HEK293 (cell line): ENCODE results near the gene HOXD11.
A peak's percentile ranks its signal among the peaks of the same experiment; 100 is the strongest.

Experiments
- KLF10 ChIP-seq: fragments of 450-650 bp; IDR thresholded peaks from 2 replicates; pipeline ENCODE4 v1.5.1; 2018; ENCODE audit warnings: missing biosample characterization, mild to moderate bottlenecking, missing genetic modification characterization
- MEIS1 ChIP-seq: sonication (generic); formaldehyde crosslinking; IDR thresholded peaks from 2 replicates; pipeline ENCODE4 v1.8.1; 2022; ENCODE audit warnings: missing genetic modification reagents, mild to moderate bottlenecking, borderline replicate concordance
- RBAK ChIP-seq: fragments of 450-650 bp; formaldehyde crosslinking; IDR thresholded peaks from 2 replicates; pipeline ENCODE4 v1.5.1; 2016; ENCODE audit warnings: missing biosample characterization, missing genetic modification characterization
- SCRT2 ChIP-seq: fragments of 450-650 bp; formaldehyde crosslinking; IDR thresholded peaks from 2 replicates; pipeline ENCODE4 v1.5.1; 2016; ENCODE audit warnings: missing biosample characterization, missing genetic modification characterization
- SP7 ChIP-seq: fragments of 450-650 bp; formaldehyde crosslinking; IDR thresholded peaks from 2 replicates; pipeline ENCODE4 v1.5.1; 2016; ENCODE audit warnings: missing biosample characterization, missing genetic modification characterization
- YY1 ChIP-seq: fragments of 450-650 bp; formaldehyde crosslinking; IDR thresholded peaks from 2 replicates; pipeline ENCODE4 v1.5.1; 2018; ENCODE audit warnings: missing biosample characterization, missing genetic modification characterization
- ZNF10 ChIP-seq: fragments of 450-650 bp; formaldehyde crosslinking; IDR thresholded peaks from 2 replicates; pipeline ENCODE4 v1.5.1; 2017; ENCODE audit warnings: missing biosample characterization, missing genetic modification characterization
- ZNF175 ChIP-seq: fragments of 450-650 bp; formaldehyde crosslinking; IDR thresholded peaks from 2 replicates; pipeline ENCODE4 v1.5.1; 2016; ENCODE audit warnings: missing biosample characterization, missing genetic modification characterization
- ZNF354C ChIP-seq: fragments of 450-650 bp; formaldehyde crosslinking; IDR thresholded peaks from 2 replicates; pipeline ENCODE4 v1.5.1; 2016; ENCODE audit warnings: missing biosample characterization, missing genetic modification characterization, low read depth, borderline replicate concordance
- ZNF391 ChIP-seq: fragments of 450-650 bp; formaldehyde crosslinking; IDR thresholded peaks from 2 replicates; pipeline ENCODE4 v1.5.1; 2016; ENCODE audit warnings: low read depth, missing biosample characterization, missing genetic modification characterization, borderline replicate concordance
- ZNF544 ChIP-seq: fragments of 450-650 bp; formaldehyde crosslinking; IDR thresholded peaks from 2 replicates; pipeline ENCODE4 v1.5.0; 2017; ENCODE audit warnings: missing biosample characterization, missing genetic modification characterization
- ZNF571 ChIP-seq: fragments of 450-650 bp; formaldehyde crosslinking; IDR thresholded peaks from 2 replicates; pipeline ENCODE4 v1.5.0; 2017; ENCODE audit warnings: missing biosample characterization, missing genetic modification characterization
- ZNF624 ChIP-seq: fragments of 450-650 bp; formaldehyde crosslinking; IDR thresholded peaks from 2 replicates; pipeline ENCODE4 v1.5.1; 2017; ENCODE audit warnings: missing biosample characterization, missing genetic modification characterization
- ZNF701 ChIP-seq: fragments of 450-650 bp; formaldehyde crosslinking; IDR thresholded peaks from 2 replicates; pipeline ENCODE4 v1.5.1; 2016; ENCODE audit warnings: missing biosample characterization, missing genetic modification characterization
- ZNF785 ChIP-seq: fragments of 450-650 bp; formaldehyde crosslinking; IDR thresholded peaks from 2 replicates; pipeline ENCODE4 v1.5.1; 2016; ENCODE audit warnings: missing biosample characterization, missing genetic modification characterization
- TF ChIP-seq, protein P1 (sequence below): fragments of 450-650 bp; formaldehyde crosslinking; optimal IDR thresholded peaks from 2 replicates; pipeline ENCODE3; 2016; ENCODE audit warnings: missing biosample characterization, mild to moderate bottlenecking, missing genetic modification characterization
- TF ChIP-seq, protein P2 (sequence below): fragments of 450-650 bp; formaldehyde crosslinking; IDR thresholded peaks from 2 replicates; pipeline ENCODE4 v1.5.1; 2017; ENCODE audit warnings: missing biosample characterization, missing genetic modification characterization
- TF ChIP-seq, protein P3 (sequence below): sonication (generic); formaldehyde crosslinking; IDR thresholded peaks from 2 replicates; pipeline ENCODE4 v1.8.1; 2022; ENCODE audit warnings: mild to moderate bottlenecking, moderate library complexity, missing genetic modification reagents
- TF ChIP-seq, protein P4 (sequence below): fragments of 450-650 bp; formaldehyde crosslinking; IDR thresholded peaks from 2 replicates; pipeline ENCODE4 v1.5.1; 2016; ENCODE audit warnings: missing biosample characterization, missing genetic modification characterization
- TF ChIP-seq, protein P5 (sequence below): fragments of 450-650 bp; formaldehyde crosslinking; IDR thresholded peaks from 2 replicates; pipeline ENCODE4 v1.5.0; 2017; ENCODE audit warnings: missing biosample characterization, missing genetic modification characterization, borderline replicate concordance
- TF ChIP-seq, protein P6 (sequence below): fragments of 450-650 bp; formaldehyde crosslinking; IDR thresholded peaks from 2 replicates; pipeline ENCODE4 v1.5.1; 2016; ENCODE audit warnings: missing biosample characterization, missing genetic modification characterization
- TF ChIP-seq, protein P7 (sequence below): fragments of 450-650 bp; formaldehyde crosslinking; IDR thresholded peaks from 2 replicates; pipeline ENCODE4 v1.5.1; 2017; ENCODE audit warnings: missing biosample characterization, missing genetic modification characterization
- TF ChIP-seq, protein P8 (sequence below): fragments of 450-650 bp; IDR thresholded peaks from 2 replicates; pipeline ENCODE4 v1.5.1; 2018; ENCODE audit warnings: missing biosample characterization, mild to moderate bottlenecking, missing genetic modification characterization
- TF ChIP-seq, protein P9 (sequence below): fragments of 450-650 bp; formaldehyde crosslinking; IDR thresholded peaks from 2 replicates; pipeline ENCODE4 v1.5.1; 2016; ENCODE audit warnings: missing biosample characterization, missing genetic modification characterization

The HOXD11 gene

DNA sequence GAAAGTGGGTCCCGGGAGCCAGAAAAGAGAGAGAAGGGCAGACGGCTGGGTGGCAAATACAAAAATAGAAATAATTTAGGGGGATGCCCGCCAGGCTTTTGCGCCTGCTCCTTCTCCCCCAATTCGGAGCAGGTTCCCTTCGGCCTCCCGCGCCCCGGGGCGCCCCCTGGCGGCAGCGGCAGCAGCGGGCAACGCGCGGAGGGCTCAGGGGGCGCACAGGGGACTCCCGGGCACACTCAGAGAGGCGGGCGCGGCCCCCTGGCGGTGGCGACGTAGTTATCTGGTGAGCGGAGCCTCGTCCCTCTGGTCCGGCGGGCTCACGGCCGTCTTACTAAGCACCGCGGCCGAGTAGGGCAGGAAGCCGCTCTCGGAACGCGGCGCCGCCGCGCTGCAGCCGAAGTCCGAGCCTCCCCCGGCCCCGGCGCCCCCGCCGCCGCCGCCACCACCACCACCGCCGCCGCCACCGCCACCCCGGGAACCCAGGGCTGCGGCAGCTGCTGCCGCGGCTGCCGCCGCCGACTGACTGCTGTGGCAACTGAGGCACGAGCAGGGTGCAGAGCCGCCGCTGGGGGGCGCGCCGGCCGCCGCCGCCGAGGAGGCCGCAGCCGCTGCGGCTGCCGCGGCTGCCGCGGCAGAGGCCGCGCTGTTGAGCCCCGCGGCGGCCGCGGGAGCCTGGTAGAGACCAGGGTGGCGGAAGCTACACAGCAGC, 27.1 kb upstream of the HOXD11 start (continued):
- TF ChIP-seq, protein P1, sequence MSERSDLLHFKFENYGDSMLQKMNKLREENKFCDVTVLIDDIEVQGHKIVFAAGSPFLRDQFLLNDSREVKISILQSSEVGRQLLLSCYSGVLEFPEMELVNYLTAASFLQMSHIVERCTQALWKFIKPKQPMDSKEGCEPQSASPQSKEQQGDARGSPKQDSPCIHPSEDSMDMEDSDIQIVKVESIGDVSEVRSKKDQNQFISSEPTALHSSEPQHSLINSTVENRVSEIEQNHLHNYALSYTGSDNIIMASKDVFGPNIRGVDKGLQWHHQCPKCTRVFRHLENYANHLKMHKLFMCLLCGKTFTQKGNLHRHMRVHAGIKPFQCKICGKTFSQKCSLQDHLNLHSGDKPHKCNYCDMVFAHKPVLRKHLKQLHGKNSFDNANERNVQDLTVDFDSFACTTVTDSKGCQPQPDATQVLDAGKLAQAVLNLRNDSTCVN = peak; percentile 74
- TF ChIP-seq, protein P2, sequence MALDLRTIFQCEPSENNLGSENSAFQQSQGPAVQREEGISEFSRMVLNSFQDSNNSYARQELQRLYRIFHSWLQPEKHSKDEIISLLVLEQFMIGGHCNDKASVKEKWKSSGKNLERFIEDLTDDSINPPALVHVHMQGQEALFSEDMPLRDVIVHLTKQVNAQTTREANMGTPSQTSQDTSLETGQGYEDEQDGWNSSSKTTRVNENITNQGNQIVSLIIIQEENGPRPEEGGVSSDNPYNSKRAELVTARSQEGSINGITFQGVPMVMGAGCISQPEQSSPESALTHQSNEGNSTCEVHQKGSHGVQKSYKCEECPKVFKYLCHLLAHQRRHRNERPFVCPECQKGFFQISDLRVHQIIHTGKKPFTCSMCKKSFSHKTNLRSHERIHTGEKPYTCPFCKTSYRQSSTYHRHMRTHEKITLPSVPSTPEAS (tag by site-specific recombination) = no peak
- TF ChIP-seq ZNF391 (tag by site-specific recombination) (no peak), KLF10 (tag by site-specific recombination) (no peak), ZNF544 (tag by site-specific recombination) (no peak), ZNF354C (no peak), MEIS1 (CRISPR knock-in tag) (no peak), ZNF701 (tag by site-specific recombination) (no peak), ZNF175 (tag by site-specific recombination) (no peak), ZNF10 (no peak), RBAK (no peak), ZNF624 (tag by site-specific recombination) (no peak), ZNF785 (tag by site-specific recombination) (no peak), YY1 (tag by site-specific recombination) (no peak), SCRT2 (tag by site-specific recombination) (no peak), SP7 (tag by site-specific recombination) (0 out of 2 replicates have a peak, but pooled peaks have one; percentile 7), ZNF571 (tag by site-specific recombination) (no peak)
- TF ChIP-seq, protein P3, sequence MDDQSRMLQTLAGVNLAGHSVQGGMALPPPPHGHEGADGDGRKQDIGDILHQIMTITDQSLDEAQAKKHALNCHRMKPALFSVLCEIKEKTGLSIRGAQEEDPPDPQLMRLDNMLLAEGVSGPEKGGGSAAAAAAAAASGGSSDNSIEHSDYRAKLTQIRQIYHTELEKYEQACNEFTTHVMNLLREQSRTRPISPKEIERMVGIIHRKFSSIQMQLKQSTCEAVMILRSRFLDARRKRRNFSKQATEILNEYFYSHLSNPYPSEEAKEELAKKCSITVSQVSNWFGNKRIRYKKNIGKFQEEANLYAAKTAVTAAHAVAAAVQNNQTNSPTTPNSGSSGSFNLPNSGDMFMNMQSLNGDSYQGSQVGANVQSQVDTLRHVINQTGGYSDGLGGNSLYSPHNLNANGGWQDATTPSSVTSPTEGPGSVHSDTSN (CRISPR knock-in tag) = peak; percentile 61; the same call in 1 of the 2 replicates
- TF ChIP-seq, protein P4, sequence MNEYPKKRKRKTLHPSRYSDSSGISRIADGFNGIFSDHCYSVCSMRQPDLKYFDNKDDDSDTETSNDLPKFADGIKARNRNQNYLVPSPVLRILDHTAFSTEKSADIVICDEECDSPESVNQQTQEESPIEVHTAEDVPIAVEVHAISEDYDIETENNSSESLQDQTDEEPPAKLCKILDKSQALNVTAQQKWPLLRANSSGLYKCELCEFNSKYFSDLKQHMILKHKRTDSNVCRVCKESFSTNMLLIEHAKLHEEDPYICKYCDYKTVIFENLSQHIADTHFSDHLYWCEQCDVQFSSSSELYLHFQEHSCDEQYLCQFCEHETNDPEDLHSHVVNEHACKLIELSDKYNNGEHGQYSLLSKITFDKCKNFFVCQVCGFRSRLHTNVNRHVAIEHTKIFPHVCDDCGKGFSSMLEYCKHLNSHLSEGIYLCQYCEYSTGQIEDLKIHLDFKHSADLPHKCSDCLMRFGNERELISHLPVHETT (tag by site-specific recombination) = no peak
- TF ChIP-seq, protein P5, sequence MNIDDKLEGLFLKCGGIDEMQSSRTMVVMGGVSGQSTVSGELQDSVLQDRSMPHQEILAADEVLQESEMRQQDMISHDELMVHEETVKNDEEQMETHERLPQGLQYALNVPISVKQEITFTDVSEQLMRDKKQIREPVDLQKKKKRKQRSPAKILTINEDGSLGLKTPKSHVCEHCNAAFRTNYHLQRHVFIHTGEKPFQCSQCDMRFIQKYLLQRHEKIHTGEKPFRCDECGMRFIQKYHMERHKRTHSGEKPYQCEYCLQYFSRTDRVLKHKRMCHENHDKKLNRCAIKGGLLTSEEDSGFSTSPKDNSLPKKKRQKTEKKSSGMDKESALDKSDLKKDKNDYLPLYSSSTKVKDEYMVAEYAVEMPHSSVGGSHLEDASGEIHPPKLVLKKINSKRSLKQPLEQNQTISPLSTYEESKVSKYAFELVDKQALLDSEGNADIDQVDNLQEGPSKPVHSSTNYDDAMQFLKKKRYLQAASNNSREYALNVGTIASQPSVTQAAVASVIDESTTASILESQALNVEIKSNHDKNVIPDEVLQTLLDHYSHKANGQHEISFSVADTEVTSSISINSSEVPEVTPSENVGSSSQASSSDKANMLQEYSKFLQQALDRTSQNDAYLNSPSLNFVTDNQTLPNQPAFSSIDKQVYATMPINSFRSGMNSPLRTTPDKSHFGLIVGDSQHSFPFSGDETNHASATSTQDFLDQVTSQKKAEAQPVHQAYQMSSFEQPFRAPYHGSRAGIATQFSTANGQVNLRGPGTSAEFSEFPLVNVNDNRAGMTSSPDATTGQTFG = no peak
- TF ChIP-seq, protein P6, sequence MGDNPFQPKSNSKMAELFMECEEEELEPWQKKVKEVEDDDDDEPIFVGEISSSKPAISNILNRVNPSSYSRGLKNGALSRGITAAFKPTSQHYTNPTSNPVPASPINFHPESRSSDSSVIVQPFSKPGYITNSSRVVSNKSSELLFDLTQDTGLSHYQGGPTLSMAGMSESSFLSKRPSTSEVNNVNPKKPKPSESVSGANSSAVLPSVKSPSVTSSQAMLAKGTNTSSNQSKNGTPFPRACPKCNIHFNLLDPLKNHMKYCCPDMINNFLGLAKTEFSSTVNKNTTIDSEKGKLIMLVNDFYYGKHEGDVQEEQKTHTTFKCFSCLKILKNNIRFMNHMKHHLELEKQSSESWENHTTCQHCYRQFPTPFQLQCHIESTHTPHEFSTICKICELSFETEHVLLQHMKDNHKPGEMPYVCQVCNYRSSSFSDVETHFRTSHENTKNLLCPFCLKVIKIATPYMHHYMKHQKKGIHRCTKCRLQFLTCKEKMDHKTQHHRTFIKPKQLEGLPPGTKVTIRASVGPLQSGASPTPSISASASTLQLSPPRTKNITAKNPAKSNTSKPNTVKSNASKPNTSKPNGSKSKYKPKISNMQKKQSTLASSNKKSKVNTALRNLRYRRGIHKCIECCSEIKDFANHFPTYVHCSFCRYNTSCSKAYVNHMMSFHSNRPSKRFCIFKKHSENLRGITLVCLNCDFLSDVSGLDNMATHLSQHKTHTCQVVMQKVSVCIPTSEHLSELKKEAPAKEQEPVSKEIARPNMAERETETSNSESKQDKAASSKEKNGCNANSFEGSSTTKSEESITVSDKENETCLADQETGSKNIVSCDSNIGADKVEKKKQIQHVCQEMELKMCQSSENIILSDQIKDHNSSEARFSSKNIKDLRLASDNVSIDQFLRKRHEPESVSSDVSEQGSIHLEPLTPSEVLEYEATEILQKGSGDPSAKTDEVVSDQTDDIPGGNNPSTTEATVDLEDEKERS (tag by site-specific recombination) = no peak
- TF ChIP-seq, protein P7, sequence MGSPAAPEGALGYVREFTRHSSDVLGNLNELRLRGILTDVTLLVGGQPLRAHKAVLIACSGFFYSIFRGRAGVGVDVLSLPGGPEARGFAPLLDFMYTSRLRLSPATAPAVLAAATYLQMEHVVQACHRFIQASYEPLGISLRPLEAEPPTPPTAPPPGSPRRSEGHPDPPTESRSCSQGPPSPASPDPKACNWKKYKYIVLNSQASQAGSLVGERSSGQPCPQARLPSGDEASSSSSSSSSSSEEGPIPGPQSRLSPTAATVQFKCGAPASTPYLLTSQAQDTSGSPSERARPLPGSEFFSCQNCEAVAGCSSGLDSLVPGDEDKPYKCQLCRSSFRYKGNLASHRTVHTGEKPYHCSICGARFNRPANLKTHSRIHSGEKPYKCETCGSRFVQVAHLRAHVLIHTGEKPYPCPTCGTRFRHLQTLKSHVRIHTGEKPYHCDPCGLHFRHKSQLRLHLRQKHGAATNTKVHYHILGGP (tag by site-specific recombination) = no peak
- TF ChIP-seq, protein P8, sequence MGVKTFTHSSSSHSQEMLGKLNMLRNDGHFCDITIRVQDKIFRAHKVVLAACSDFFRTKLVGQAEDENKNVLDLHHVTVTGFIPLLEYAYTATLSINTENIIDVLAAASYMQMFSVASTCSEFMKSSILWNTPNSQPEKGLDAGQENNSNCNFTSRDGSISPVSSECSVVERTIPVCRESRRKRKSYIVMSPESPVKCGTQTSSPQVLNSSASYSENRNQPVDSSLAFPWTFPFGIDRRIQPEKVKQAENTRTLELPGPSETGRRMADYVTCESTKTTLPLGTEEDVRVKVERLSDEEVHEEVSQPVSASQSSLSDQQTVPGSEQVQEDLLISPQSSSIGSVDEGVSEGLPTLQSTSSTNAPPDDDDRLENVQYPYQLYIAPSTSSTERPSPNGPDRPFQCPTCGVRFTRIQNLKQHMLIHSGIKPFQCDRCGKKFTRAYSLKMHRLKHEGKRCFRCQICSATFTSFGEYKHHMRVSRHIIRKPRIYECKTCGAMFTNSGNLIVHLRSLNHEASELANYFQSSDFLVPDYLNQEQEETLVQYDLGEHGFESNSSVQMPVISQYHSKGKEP (tag by site-specific recombination) = peak; percentile 21; the same call in 1 of the 2 replicates
- TF ChIP-seq, protein P9, sequence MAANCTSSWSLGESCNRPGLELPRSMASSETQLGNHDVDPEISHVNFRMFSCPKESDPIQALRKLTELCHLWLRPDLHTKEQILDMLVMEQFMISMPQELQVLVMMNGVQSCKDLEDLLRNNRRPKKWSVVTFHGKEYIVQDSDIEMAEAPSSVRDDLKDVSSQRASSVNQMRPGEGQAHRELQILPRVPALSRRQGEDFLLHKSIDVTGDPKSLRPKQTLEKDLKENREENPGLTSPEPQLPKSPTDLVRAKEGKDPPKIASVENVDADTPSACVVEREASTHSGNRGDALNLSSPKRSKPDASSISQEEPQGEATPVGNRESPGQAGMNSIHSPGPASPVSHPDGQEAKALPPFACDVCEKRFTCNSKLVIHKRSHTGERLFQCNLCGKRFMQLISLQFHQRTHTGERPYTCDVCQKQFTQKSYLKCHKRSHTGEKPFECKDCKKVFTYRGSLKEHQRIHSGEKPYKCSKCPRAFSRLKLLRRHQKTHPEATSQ (tag by site-specific recombination) = no peak
